DND-41 (cell line): ENCODE measurements around the gene FBXO3.

Source experiments
- CTCF ChIP-seq: IDR thresholded peaks from 2 replicates; pipeline ENCODE4 v1.5.1; 2012; ENCODE audit warnings: borderline replicate concordance, low read length, moderate library complexity, mild to moderate bottlenecking; ENCODE audit not compliant: poor library complexity, severe bottlenecking; ENCODE audit errors: extremely low read depth
- EZH2 ChIP-seq: IDR thresholded peaks from 3 replicates; pipeline ENCODE4 v1.6.1; 2012; ENCODE audit warnings: borderline replicate concordance, low read depth, mild to moderate bottlenecking, moderate library complexity, low read length, inconsistent platforms; ENCODE audit not compliant: severe bottlenecking

- TF ChIP-seq CTCF (no peak), EZH2 (no peak)
Observed at GRCh38 chr11:33770236-33770635, 4.1 kb downstream of the FBXO3 start.
